GM21423 (cell line): ENCODE data around the gene DDN.

ENCODE experiments used
- ATAC-seq: cut with Tn5 transposase; IDR thresholded peaks from one replicate; pipeline ENCODE4 v1.9.1; 2021; ENCODE audit warnings: mild to moderate bottlenecking, moderate library complexity; ENCODE audit not compliant: unreplicated experiment

Gene DDN

GRCh38 chr12:48999371-49000131 is at the start of gene DDN:
TSS of gene DDN (minus strand) at chr12:48999375. CDS start at chr12:48999287, 88 bp downstream.
- ATAC-seq = no peak

DNA sequence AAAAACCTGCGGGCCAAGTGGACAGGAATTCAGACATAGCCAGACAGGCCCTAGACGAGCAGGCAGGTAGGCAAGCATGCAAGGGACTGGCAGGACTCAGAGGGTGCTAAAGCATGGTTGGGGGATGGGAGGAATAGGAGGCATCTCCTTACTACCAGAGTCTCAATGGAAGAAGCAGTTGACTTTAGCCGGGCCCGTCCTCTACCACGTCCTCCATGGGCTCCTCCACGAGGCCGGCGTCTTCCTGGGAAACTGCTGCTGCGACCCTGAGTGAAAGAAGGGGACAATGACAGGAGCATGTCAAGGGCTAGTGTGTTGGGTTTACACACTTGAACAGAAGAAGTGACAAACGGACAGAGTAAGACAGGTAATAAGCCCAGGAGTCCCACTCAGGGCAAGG is 49.8 kb upstream of the DDN start:
- ATAC-seq = no peak

GRCh38 chr12:49046129-49046895 is 47.1 kb upstream of the DDN start:
- no peak for ATAC-seq

- ATAC-seq = no peak
These were observed 45.5 kb upstream of the DDN start for GRCh38 chr12:49044660-49045059.

- no peak for ATAC-seq
These were observed 44.7 kb upstream of the DDN start for GRCh38 chr12:49043856-49044258.

DNA sequence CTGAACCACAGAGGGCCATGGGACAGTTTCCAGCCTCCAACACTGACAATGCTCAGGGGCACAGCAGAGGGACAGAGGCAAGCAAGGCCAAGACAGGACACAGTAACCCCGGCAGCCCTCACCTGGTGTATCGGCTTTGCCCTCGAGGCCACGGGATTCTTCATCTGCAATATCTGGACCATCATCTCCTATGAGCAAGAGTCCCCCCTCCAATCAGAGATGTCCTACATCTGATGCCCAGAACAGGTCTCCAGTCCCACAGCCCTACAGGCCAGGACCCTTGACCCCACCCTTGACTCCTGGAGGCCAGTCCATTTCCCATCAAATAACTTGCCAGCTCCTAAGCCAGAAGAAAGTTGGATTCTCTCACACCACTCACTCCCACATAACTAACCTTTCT is 44.1 kb upstream of the DDN start:
- no peak for ATAC-seq

GRCh38 chr12:49041881-49042484 is 42.8 kb upstream of the DDN start:
- ATAC-seq = no peak

DNA sequence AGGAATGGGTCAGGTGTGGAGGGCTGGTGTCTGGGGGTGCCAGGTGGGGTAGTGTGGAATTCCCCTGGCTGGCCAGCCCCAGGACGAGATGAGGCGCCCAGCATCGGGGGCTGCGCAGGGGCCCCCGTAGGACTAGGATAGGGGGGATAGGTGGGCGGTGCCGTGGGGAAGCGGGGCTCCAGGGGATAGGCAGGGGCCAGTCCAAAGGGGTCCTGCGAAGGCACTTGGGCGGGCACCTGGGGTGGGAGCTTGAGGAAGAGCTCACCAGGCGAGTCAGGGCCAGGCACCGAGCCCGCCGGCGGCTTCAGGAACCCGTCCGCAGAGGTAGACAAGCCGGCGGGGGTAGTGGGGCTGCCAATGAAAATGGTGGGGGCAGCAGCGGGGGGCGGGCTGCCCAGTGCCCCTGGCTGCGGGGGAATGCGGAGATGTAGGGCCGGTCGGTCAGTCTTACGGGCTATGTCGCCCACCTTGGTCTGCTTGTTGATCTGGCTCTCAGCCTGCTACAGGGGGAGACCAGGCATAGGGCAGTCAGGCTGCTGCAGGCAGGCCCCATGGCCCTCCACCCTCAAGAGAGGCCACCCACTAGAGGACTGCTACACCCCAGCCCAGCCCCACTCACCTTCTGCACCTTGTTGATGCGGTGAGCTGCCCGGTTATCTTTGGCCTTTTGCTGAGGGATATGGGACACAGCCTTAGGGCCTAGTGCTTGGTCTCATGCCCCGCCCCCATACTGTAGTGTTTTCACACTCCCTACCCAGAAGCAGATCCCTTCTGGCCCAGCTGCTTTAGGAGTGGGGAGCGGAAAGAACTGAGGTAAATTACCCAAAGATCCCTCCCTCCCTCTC is 42.1 kb upstream of the DDN start:
- ATAC-seq = no peak

DNA sequence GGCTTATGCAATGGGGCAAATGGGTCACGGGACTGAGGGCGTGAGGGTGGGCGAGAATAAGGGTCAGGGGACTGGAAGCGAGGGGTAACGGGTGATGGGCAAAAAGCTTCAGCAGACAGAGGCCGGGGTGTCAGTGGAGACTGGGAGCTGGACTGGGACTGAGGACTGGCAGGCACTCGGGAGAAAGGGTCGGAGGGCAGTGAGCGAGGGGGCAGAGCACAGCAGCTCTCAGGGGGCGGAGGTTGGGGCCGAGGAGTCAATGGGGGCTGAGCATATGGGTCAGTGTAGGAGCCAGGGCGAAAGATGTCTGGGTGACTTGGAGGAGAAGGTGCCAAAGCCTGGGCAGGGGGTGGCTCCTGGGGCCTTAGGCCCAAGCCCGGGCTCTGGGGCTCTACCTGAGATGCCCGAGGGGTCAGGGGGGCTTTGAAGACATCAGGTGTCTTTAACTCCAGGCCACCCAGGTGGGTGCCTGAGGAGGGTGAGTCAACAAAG is 41.2 kb upstream of the DDN start:
- no peak for ATAC-seq

DNA sequence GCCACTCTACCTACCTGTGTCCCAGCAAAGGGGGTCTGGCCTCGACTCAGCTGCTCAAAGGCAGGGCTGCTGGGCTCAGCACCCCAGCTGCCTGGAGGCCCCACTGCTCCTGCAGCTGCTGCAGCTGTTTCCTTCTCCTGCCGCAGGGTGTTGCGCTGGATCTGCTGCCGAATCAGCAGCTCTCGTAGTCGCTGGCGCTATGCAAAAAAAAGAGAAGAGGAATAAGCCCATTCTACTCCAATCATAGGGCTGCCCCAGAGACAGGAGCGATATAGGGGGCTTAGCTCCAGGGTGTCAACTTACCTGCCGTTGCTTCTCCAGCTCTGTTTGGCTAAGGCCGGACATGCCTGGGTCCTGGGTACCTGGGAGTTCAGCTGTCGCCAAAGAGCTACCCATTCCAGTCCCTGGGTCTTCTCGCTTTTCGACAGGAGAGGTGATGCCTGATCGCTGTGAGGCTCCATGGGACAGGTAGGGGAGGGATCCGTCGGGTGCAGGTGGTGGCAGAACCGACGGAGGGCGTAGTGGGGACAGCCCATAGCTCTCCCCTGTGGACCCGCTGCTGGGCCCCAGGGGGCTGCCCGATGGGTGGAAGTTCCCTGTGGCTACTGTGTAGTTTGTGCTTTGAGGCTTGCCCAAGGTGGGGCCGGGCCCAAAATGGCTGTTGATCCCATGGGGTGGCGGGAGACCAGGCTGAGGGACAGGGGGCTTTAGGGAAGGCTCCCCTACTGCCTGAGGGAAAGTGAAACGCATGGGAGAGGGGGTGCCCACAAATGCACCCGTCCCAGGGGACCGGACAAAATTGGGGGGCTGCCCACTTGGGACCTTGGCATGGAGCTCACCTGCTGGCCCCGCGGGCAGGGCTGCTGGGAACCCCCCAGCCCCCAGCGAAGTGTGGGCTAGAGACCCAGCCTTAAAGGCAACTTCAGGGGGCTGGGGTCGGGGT is 40.5 kb upstream of the DDN start:
- ATAC-seq = no peak

DNA sequence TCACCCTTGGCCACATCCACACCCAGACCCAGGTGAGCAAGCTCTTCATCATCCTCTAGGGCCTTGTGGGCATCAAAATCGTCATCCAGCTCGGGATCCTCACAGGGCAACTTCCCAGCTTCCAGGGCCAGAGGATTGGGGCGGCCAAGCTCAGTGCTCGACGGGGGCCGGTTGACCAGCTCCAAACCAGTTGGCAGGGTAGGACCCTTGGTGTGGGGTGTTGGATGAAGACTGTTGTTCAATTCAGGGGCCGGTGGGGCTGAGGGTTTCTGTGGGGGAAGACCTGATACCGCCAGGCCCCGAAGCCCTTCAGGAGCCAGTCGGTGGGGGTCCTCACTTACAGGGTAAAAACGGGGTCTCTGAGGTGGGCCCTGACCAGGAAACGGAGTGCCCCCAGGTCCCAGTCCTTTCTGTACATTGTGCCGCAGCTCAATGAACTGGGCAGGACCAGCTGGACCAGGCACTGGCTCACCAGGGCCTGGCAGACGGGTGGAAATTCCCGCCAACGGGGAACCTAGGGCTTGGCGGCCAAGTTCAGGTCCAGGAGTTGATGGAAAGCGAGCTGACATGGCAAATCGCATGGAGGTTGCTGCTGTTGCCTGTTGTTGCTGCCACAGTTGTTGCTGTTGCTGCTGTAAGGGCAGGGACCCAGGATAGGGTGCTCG is 39.2 kb upstream of the DDN start:
- no peak for ATAC-seq

- no peak for ATAC-seq
These were observed 38.7 kb upstream of the DDN start for GRCh38 chr12:49037947-49038237.

DNA sequence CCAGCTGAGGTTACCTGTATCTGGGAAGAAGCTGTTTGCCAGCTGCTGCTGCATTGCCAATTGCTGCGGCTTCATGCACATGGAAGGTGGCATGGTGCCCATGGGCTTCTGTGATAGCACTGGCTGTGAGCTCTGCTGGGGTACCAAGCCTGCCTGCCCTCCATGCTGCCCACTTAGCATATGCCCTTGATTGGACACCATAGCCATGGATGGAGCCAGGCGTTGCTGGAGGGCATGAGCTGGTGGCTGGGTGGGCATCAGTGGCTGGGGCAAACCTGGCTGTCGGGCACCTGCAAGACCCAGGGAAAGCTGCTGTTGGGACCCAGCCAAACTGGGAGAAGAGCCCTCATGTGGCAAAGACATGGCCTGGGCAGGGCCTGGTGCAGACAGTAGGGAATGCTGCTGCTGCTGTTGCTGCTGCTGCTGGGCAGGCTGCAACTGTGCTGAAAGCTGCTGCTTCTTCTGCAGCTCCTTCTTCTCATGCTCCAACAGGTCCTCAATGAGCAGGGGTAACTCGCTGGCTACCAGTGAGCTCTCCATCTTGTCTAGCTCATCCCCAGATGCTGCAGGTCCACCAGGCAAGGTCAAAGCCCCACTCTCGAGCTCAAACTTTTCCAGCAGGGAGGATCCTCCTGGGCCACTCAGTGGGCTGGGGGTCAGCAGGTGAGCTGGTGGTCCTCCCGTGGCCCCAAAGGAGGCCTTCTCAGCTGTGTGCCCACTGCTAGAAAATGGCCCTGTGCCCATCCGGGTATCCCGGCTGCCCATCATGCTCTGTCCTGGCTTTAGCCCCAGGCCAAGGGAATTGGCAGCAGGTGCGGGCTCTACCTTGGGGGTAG is 38.2 kb upstream of the DDN start:
- ATAC-seq = no peak

DNA sequence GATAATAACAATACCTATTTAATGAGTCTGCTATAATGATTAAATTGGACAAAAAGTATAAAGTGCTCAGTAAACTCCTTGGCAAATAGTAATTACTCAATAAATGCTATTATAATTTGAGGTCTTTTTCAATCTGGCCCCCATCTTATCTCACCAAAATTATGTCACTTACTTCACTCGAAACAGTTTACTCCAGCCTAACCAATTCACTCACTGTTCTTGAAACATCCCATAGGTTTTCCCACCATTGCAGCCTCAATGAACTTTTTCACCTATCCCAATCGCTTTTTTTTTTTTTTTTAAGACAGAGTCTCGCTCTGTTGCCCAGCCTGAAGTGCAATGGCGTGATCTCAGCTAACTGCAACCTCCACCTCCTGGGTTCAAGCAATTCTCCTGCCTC is 36.9 kb upstream of the DDN start:
- no peak for ATAC-seq

DNA sequence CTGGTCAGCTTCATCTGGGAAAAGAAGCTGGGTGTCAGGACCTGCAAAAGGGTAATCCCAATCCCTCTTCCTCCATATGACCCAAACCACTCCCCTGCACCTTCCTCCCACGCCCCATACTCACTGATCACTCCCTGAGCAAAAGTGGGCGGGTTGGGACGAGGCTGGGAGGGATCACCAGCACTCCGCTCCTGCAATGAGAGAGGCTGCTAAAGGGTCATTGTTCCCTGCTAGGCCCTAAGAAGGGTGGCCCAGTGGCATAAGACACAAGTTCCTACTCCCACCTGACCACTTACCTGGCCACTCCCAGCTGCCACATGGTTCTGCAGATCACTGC is 35.1 kb upstream of the DDN start:
- no peak for ATAC-seq

DNA sequence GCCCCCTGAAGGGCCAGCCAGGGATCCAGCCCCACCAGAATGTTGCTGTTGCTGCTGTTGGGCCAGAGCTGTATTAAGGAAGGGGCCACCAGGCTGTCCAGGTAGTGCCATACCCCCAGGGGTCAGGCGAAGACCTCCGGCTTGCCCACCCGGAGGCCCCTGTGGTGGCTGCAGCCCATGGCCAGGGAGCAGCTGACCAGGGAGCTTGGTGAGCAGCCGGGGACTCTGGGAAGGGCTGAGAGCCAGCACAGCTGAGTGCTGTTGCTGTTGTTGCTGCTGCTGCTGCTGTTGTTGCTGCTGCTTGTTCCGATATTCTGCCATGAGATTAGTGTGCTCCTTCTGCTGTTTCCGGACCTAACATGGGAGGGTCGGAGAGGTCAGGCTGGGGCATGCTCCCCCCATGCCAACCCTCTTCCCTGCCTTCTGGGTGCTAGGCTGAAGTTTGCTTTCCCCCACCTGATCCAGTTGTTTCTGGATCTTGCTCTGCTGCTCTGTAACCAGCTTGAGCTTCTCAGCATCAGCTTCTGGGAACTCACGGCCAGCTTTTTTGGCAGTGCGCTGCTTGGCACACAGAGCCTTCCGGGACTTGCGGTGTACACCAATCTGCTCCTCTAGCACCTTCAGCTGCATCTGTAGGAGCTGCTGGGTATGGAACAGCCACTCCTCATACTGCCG is 34.6 kb upstream of the DDN start:
- no peak for ATAC-seq

DNA sequence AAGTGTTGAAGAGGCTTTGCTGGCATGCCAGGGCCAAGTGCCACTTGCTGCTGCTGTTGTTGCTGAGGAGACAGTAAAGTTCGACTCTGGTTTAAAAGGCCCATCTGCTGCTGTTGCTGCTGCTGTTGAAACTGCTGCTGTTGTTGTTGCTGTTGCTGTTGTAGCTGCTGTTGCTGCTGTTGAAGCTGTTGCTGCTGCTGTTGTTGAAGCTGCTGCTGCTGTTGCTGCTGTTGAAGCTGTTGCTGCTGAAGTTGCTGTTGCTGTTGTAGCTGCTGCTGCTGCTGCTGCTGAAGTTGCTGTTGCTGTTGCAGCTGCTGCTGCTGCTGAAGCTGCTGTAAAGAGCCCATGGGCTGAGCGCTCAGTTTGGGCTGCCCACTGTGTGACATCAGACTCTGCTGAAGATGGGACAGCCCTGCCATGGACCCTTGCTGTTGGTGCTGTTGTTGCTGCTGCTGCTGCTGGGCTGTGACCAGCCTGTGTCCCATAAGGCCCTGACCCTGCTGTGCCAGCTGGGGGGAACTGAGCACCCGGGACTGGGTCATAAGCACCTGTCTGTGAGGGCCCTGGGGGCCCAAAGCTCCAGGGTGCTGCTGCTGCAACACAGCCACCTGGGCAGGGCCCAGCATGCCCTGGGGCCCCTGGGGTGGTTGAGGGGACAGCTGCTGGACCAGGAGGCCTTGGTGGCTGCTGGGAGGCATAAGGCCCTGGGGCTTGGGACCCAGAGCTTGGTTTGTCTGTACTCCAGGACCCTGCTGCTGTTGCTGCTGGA is 33.7 kb upstream of the DDN start:
- no peak for ATAC-seq
